ENCODE data around the gene DIAPH3. TPM values are rescaled to one million over a fixed set of nuclear protein-coding genes. Genes with fewer than 3 reads are reported as not detected.

Gene DIAPH3
- total and polyA plus RNA-seq, 2 experiments from 2014 or later = 2.9 to 5.2 TPM

DNA sequence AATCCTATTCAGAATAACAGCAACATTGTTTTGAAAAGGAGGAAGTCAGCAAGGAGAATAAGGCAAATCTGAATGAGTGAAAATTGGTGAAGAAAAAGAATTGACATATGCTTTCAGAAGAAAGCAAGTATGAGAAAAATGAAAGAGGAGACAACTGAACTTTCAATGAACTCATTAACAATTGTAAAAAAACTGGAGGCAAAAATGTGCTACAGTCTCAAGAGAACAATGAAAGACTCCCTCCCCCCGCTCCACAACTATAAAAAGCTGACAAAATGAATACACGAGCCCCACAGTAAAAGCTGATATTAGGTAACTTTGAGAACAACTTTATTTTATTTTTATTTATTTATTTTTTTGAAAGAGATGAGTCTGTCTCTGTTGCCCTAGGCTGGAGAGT is 373.1 kb downstream of the DIAPH3 start:
- Histone ChIP-seq H3K27ac (no peak overlapping the region), H3K4me3 (no peak overlapping the region), H3K27me3 (no peaks in the 10 kb centered on the region), H3K36me3 (no peaks in the 10 kb centered on the region), H3K9me3 (ENCODE audit: low read depth) (no peaks in the 10 kb centered on the region), H3K4me1 (ENCODE audit: low read depth) (peaks cover 11% of the 10 kb centered on the region)
- DNase-seq (ENCODE audit: low read depth in 1 of 2, low spot score in 1 of 2) = peak in 1 of 2 donors; percentile 33
- TF ChIP-seq, protein P1, sequence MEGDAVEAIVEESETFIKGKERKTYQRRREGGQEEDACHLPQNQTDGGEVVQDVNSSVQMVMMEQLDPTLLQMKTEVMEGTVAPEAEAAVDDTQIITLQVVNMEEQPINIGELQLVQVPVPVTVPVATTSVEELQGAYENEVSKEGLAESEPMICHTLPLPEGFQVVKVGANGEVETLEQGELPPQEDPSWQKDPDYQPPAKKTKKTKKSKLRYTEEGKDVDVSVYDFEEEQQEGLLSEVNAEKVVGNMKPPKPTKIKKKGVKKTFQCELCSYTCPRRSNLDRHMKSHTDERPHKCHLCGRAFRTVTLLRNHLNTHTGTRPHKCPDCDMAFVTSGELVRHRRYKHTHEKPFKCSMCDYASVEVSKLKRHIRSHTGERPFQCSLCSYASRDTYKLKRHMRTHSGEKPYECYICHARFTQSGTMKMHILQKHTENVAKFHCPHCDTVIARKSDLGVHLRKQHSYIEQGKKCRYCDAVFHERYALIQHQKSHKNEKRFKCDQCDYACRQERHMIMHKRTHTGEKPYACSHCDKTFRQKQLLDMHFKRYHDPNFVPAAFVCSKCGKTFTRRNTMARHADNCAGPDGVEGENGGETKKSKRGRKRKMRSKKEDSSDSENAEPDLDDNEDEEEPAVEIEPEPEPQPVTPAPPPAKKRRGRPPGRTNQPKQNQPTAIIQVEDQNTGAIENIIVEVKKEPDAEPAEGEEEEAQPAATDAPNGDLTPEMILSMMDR (IDR thresholded peaks at IDR 0.05; ENCODE audit: low read depth, low read length) = no peak

DNA sequence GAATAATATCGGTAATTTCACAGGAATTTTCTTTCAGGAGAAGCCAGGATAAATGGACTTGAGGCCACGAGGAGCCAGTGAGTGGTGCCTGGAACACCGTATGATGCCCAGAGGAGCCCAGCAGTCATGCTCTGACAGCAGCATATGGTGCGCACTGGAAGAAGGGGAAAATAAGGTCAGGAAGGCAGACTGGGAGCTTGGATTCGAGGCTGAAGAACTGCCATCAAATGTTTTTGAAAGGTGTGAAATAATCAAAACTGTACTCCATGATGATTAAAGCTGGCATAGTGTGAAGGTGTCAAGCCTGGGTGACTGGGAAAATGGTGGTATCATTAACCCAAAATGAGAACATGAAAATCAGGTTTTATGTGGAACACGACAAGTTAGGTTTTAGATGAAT is 374.2 kb downstream of the DIAPH3 start:
- DNase-seq (ENCODE audit: low read depth in 1 of 2, low spot score in 1 of 2) = no peak
- H3K36me3 ChIP-seq = no peaks in the 10 kb centered on the region
- TF ChIP-seq, protein P1 (IDR thresholded peaks at IDR 0.05; ENCODE audit: low read depth, low read length) = no peak

DNA sequence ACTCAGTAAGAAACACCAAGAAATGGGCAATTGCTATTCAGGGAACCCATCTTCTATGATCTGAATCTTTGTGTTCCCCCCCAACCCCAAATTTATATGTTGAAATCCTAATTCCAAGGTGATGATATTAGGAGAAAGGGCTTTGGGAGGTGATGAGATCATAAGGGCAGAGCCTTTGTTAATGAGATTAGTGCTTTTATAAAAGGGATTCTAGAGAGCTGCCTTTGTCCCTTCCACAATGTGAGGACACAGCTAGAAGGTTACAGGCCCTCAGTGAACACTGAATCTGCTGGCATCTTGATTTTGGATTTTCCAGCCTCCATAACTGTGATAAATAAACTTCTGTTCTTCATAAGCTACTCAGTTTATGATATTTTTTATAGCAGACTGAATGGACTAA is 376.0 kb downstream of the DIAPH3 start:
- Histone ChIP-seq H3K36me3 (no peaks in the 10 kb centered on the region), H3K27ac (no peak overlapping the region), H3K4me1 (ENCODE audit: low read depth) (peaks cover 19% of the 10 kb centered on the region), H3K27me3 (no peaks in the 10 kb centered on the region), H3K4me3 (no peak overlapping the region), H3K9me3 (ENCODE audit: low read depth) (no peaks in the 10 kb centered on the region)
- no peak for DNase-seq (ENCODE audit: low read depth in 1 of 2, low spot score in 1 of 2)
- TF ChIP-seq, protein P1 (IDR thresholded peaks at IDR 0.05; ENCODE audit: low read depth, low read length) = no peak

More for the DNA sequence above, 374.2 kb downstream of the DIAPH3 start:
- Histone ChIP-seq H3K27ac (no peak overlapping the region), H3K9me3 (ENCODE audit: low read depth) (no peaks in the 10 kb centered on the region), H3K4me1 (ENCODE audit: low read depth) (peaks cover 11% of the 10 kb centered on the region), H3K4me3 (no peak overlapping the region), H3K27me3 (no peaks in the 10 kb centered on the region)

DNA sequence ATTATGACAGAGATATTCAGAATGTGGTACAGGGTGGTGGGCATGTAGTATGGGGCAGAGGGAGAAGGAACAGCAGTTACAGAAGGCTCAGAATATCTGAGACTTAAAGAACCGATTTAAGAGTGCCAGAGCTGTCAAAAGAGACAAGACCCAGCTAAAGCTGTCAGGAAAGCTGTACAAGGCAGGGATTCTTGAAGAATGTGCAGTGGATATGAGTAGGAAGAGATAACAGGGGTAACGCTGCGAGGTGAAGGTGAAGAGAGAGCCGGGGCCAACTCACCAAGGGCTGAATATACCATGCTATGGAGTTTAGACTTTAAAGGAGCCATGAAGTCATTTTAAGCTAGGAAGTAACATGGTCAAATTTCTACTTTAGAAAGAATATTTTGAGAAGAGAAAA is 381.0 kb downstream of the DIAPH3 start:
- Histone ChIP-seq H3K4me1 (ENCODE audit: low read depth) (peaks cover 13% of the 10 kb centered on the region), H3K36me3 (no peaks in the 10 kb centered on the region), H3K9me3 (ENCODE audit: low read depth) (no peaks in the 10 kb centered on the region), H3K4me3 (no peak overlapping the region), H3K27ac (peak overlapping the region; percentile 58), H3K27me3 (no peaks in the 10 kb centered on the region)
- TF ChIP-seq, protein P1 (IDR thresholded peaks at IDR 0.05; ENCODE audit: low read depth, low read length) = no peak
- peak in 1 of 2 donors; percentile 63 for DNase-seq (ENCODE audit: low read depth in 1 of 2, low spot score in 1 of 2)

DNA sequence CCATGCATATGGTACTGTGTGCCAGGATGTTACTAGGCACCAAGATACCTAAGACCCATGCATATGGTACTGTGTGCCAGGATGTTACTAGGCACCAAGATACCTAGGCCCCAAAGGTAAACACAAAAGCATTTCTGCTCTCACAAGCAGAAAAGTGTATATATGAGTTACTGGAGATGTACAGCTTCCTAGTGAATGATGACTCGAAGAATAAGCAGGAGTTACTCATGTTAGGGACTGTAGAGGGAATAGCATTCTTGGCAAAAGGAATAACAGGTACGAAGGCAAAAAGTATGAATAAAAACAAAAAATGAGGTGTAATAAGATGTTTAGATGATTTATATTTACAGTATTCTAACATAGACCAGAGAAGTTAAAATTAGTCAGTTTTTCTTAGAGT is 383.7 kb downstream of the DIAPH3 start:
- Histone ChIP-seq H3K36me3 (no peaks in the 10 kb centered on the region), H3K27ac (no peak overlapping the region), H3K27me3 (no peaks in the 10 kb centered on the region), H3K9me3 (ENCODE audit: low read depth) (no peaks in the 10 kb centered on the region), H3K4me1 (ENCODE audit: low read depth) (peaks cover 13% of the 10 kb centered on the region), H3K4me3 (no peak overlapping the region)
- TF ChIP-seq, protein P1 (IDR thresholded peaks at IDR 0.05; ENCODE audit: low read depth, low read length) = no peak
- no peak for DNase-seq (ENCODE audit: low read depth in 1 of 2, low spot score in 1 of 2)

Measured in cardiac muscle cell (in vitro differentiated cells and primary cell).